Esophagus squamous epithelium (tissue), 4 donors: ENCODE measurements around the gene TMEM192.

Source experiments
- POLR2A ChIP-seq, 4 donors: fragments of 450-650 bp; IDR thresholded peaks; one replicate each; pipeline ENCODE4 v1.6.1; 2017; ENCODE audit warnings: antibody characterized with exemption in 4 of 4, mild to moderate bottlenecking in 4 of 4, moderate library complexity in 3 of 4
- TF ChIP-seq, protein P1 (sequence below), 6 experiments: fragments of 450-650 bp in 4 of 6; fragments of 200-600 bp in 2 of 6; sonication (generic) in 2 of 6; IDR thresholded peaks; one replicate each; pipeline ENCODE4 v1.5.1; 2016 to 2019; ENCODE audit warnings: antibody characterized with exemption in 6 of 6, mild to moderate bottlenecking in 4 of 6, moderate library complexity in 4 of 6

DNA sequence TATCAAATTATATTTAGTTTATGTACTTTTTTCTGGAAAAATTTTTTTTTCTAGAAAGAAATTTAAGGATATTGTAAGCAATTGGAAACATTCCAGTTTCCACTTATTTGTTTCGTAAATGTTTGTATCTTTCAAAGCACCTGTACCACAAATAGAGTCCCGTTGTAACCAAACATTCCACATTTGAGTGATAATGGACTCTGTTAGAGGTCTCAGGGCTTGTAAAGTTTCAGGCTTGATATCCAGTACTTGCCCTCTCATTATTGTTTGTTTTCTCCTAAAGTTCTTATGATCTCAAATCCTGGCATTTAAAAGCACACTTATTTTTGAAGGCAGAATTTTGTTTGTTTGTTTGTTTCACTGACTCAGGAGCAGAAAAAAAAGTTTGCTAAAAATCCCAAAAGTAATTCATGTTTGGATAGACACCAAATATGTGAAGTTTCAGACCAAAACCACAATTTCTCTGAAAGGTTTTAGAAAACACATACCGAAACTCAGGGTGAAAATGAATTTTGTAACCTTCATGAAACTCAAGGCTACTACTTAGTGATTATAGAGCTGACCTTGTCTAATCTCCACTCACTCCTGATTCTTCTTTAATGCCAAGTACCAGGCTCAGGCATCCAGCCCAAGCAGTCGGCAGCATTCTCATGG is 5.7 kb upstream of the TMEM192 start:
- TF ChIP-seq, protein P1, sequence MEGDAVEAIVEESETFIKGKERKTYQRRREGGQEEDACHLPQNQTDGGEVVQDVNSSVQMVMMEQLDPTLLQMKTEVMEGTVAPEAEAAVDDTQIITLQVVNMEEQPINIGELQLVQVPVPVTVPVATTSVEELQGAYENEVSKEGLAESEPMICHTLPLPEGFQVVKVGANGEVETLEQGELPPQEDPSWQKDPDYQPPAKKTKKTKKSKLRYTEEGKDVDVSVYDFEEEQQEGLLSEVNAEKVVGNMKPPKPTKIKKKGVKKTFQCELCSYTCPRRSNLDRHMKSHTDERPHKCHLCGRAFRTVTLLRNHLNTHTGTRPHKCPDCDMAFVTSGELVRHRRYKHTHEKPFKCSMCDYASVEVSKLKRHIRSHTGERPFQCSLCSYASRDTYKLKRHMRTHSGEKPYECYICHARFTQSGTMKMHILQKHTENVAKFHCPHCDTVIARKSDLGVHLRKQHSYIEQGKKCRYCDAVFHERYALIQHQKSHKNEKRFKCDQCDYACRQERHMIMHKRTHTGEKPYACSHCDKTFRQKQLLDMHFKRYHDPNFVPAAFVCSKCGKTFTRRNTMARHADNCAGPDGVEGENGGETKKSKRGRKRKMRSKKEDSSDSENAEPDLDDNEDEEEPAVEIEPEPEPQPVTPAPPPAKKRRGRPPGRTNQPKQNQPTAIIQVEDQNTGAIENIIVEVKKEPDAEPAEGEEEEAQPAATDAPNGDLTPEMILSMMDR (IDR thresholded peaks at IDR 0.05): no peak
- no peak for TF ChIP-seq POLR2A (IDR thresholded peaks at IDR 0.05)
